GM19328 (cell line): ENCODE results near the gene UNCX.

Source experiments
- ATAC-seq: cut with Tn5 transposase; IDR thresholded peaks from one replicate; pipeline ENCODE4 v1.9.1; 2021; ENCODE audit warnings: mild to moderate bottlenecking, moderate library complexity; ENCODE audit not compliant: unreplicated experiment

The UNCX gene

GRCh38 chr7:1231214-1232102 is 1.2 kb upstream of the UNCX start:
- no peak for ATAC-seq

DNA sequence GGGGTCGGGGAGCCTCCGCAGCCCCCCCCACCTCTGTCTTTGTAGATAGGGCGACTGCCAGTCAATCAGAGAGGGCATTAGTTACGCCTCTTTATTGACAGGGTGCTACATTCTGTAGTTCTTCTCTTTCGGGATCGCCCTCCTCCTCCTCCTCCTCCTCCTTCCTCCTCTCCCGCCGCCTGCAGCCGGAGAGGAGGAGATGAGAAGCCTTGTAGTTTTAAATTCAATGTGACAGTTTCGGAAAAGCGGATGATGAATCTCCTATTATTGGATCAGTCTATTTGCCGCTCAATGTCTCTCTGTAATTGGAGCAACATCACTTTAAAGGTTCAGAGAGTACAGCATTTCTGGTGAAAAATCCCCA is 587 bp upstream of the UNCX start:
- ATAC-seq, result no peak

DNA sequence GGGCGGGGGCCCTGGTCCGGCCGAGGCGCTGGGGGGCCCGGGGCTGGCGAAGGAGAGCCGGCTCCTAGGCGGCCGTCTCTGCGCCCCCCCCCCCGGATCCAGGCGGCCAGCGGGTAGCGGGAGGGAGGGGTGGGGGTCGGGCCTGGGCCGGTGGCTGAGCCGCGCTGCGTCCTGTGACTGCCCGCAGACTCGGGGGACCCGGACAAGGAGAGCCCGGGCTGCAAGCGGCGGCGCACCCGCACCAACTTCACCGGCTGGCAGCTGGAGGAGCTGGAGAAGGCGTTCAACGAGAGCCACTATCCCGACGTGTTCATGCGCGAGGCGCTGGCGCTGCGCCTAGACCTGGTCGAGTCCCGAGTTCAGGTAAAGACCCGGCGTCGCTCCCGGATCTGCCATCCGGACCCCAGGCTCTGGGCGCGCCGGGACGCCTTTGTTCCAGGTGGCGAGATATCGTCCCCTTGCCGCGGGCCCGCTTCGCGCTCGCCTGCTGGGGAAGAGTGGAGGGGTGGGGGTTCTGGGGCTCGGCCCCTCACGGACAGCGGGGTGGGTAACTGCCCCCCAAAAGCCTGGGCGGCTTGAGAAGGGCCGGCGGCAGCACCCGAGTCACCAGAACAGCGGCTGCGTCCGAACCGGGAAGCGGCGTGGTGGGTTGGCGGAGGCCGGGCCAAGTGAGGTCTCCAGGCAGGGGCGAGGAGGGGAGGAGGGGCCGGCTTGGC is 819 bp downstream of the UNCX start:
- ATAC-seq, result no peak

GRCh38 chr7:1234049-1234880 is 1.6 kb downstream of the UNCX start:
- no peak for ATAC-seq

DNA sequence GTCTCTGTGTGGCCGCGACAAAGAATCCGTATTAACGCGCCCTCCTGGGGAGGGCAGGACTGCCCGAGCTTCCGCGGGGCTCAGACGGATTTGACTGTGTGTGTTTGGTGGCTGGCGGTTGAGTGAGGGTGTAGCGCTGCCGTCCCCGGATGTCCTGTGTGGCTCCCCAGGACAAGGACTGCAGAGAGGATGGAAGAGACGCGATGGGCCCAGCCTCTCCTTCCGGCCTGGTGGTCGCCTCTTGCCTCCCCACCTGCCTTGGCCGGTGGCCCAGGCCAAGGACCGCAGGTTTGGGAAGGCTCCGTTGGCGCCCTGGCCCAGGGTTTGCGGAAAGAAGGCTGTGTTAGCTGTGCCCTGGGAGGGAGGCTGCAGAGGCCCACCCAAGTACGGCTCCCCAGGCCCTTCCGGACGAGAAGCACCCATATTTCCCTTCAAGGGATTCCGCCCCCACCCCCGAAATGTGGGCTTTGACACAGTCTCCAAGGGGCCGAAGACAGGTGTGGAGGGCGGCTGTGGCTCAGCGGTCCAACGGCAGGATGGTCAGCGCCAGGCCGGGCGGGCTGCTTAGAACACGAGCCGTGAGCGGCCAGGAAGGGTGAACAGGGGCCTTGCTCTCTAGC is 2.3 kb downstream of the UNCX start:
- no peak for ATAC-seq

DNA sequence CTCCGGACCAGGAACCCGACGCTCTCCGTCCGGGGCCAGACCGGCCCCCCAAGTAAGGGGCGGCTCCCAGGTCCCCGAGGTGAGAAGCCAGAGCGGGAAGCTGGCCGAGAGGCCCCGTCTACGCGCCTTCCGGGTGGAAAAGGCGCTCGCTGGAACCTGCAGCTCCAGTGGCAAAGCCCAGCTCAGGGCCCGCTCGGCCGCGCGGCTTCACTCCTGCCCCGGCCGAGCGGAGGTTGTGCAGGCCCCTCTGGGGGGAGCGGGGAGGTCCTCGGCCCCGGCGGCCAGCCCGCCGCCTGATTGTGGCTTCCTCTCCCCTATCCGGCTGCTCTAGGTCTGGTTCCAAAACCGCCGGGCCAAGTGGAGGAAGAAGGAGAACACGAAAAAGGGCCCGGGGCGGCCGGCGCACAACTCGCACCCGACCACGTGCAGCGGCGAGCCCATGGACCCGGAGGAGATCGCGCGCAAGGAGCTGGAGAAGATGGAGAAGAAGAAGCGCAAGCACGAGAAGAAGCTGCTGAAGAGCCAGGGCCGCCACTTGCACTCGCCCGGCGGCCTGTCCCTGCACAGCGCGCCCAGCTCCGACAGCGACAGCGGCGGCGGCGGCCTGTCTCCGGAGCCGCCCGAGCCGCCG is 2.9 kb downstream of the UNCX start:
- no peak for ATAC-seq

DNA sequence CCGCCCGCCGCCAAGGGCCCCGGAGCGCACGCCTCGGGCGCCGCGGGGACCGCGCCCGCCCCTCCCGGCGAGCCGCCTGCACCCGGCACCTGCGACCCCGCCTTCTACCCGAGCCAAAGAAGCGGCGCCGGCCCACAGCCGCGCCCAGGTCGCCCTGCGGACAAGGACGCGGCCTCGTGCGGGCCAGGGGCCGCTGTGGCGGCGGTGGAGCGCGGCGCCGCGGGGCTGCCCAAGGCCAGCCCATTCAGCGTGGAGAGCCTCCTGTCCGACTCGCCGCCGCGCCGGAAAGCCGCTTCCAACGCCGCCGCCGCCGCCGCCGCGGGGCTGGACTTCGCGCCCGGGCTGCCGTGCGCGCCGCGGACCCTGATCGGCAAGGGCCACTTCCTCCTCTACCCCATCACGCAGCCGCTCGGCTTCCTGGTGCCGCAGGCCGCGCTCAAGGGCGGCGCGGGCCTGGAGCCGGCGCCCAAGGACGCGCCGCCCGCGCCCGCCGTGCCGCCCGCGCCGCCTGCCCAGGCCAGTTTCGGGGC is 3.5 kb downstream of the UNCX start:
- ATAC-seq, result no peak

GRCh38 chr7:1236831-1237701 is 4.4 kb downstream of the UNCX start:
- no peak for ATAC-seq

DNA sequence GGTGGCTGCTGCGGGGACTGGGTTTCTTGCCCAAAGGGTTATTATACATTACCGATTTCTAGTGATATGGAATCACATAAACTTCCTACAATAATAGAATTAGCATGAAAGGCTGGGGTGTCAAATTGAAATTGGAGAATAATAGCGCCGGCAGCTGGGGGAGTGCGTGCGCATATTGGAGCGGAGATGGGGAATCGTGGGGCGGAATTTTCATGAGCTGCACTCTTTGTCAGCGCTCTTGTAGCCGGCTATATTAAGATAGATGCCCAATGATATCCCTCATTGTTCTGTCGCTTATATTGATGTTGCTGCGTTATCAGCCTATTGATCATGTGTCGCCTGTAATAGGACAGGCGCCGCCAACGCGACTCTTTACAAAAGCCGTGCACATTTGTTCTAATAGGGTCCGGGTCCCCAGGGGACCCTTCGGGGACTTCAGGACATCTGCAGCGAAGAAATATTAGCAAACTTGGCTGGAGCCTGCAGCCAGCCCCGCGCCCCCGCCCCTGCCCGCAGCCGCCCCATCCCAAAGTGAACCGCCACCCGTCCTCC is 5.1 kb downstream of the UNCX start:
- no peak for ATAC-seq

- ATAC-seq, result no peak
These were observed 5.8 kb downstream of the UNCX start for GRCh38 chr7:1238450-1238882.

DNA sequence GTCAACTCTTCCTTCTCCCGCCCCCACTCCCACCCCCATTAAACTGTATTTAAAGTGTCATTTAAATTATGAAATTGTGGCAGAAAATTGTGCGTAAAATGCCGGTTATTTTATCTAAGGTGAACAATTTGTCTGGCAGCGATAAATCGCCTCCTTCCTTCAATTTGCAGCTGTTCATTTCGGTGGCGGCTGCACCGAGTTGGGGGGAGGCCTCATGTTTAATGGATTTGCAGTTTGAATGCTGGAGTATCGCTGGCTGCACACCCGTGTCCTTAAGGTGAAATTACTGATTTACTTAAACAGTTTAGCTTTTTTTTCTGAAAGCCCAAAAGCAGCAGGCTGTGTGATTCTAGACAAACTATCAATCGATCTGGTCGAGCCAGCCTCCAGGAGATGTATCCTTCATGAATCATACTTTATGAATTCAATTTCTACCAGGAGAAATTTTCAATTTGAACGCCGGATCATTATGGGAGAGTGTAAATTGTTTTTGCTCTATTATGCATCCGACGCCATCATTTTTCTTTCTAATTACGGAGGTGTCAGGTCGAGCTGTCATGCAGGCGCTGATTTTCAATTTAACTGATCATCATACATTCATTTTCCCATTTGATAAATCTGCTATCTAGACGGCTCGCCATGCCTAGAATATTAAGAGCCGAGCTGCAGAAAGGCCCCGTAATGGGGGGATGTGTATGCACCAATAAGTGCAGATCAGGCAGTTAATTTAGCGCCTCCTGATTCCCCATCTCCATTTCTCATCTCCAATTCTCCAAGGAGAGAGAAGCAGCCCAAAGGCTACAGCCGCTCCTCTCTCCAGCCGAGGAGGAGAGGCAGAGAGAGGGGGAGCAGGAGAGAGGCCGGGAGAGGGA is 6.5 kb downstream of the UNCX start:
- ATAC-seq, result no peak

- ATAC-seq, result no peak
These were observed 7.3 kb downstream of the UNCX start for GRCh38 chr7:1239803-1240516.

GRCh38 chr7:1240517-1241257 is 8.0 kb downstream of the UNCX start:
- ATAC-seq, result no peak

DNA sequence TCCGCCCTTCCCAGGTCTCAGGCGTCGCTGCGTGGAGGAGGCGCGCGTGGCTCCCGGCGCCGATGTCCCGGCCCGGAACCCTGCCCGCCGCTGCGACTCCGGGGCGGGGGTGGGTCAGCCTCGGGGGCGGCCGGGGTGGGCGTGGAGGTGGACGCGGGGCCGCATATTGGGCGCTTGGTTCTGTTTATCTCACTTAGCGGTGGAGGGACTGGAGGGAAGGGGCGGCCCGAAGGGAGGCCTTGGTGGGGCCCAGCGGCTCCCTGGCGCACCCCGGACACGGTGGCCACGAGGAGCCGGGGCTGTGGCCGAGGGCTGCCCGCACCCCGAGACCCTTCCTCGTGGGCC is 8.6 kb downstream of the UNCX start:
- no peak for ATAC-seq

- ATAC-seq, result no peak
These were observed 9.1 kb downstream of the UNCX start for GRCh38 chr7:1241603-1242255.

GRCh38 chr7:1242256-1242605 is 9.6 kb downstream of the UNCX start:
- ATAC-seq, result no peak
